Measurements from ENCODE around the gene HTR1A. TPM values are rescaled to one million over a fixed set of nuclear protein-coding genes. Genes with fewer than 3 reads are reported as not detected.
A peak's percentile ranks its signal among the peaks of the same experiment; 100 is the strongest.

Gene HTR1A
- not detected for polyA plus RNA-seq (ENCODE audit: insufficient read length in 4 of 4)

GRCh38 chr5:63962279-63962678 lies at the start of gene HTR1A:
TSS of gene HTR1A (minus strand) at chr5:63962445. CDS start at chr5:63961719, 726 bp downstream.
- no peak for DNase-seq (ENCODE audit: low read depth in 4 of 4, low spot score in 2 of 4)

- DNase-seq (ENCODE audit: low read depth in 4 of 4, low spot score in 2 of 4) = no peak
Observed at GRCh38 chr5:64003966-64004365, 41.7 kb upstream of the HTR1A start.

- no peak for DNase-seq (ENCODE audit: low read depth in 4 of 4, low spot score in 2 of 4)
Observed at GRCh38 chr5:64000096-64000495, 37.9 kb upstream of the HTR1A start.

- no peak for DNase-seq (ENCODE audit: low read depth in 4 of 4, low spot score in 2 of 4)
Observed at GRCh38 chr5:63987053-63987452, 24.8 kb upstream of the HTR1A start.

- no peak for DNase-seq (ENCODE audit: low read depth in 4 of 4, low spot score in 2 of 4)
Observed at GRCh38 chr5:63981864-63982263, 19.6 kb upstream of the HTR1A start.

- DNase-seq (ENCODE audit: low read depth in 4 of 4, low spot score in 2 of 4) = no peak
Observed at GRCh38 chr5:63963926-63964325, 1.7 kb upstream of the HTR1A start.

GRCh38 chr5:63963080-63963735 lies 963 bp upstream of the HTR1A start:
- peak; percentile 36 to 82 (median 54) for DNase-seq (ENCODE audit: low read depth in 4 of 4, low spot score in 2 of 4)

GRCh38 chr5:63961598-63962161 lies 565 bp downstream of the HTR1A start:
- peak in 1 of 4 donors; percentile 15 for DNase-seq (ENCODE audit: low read depth in 4 of 4, low spot score in 2 of 4)

- no peak for DNase-seq (ENCODE audit: low read depth in 4 of 4, low spot score in 2 of 4)
Observed at GRCh38 chr5:63961125-63961597, 1.1 kb downstream of the HTR1A start.

- DNase-seq (ENCODE audit: low read depth in 4 of 4, low spot score in 2 of 4) = no peak
Observed at GRCh38 chr5:63960646-63961045, 1.6 kb downstream of the HTR1A start.

GRCh38 chr5:63959177-63959982 lies 2.9 kb downstream of the HTR1A start:
- DNase-seq (ENCODE audit: low read depth in 4 of 4, low spot score in 2 of 4) = peak in 1 of 4 donors; percentile 10

GRCh38 chr5:63958654-63959053 lies 3.6 kb downstream of the HTR1A start:
- DNase-seq (ENCODE audit: low read depth in 4 of 4, low spot score in 2 of 4) = no peak

- no peak for DNase-seq (ENCODE audit: low read depth in 4 of 4, low spot score in 2 of 4)
Observed at GRCh38 chr5:63957617-63958016, 4.6 kb downstream of the HTR1A start.

- DNase-seq (ENCODE audit: low read depth in 4 of 4, low spot score in 2 of 4) = no peak
Observed at GRCh38 chr5:63953217-63953616, 9.0 kb downstream of the HTR1A start.

- DNase-seq (ENCODE audit: low read depth in 4 of 4, low spot score in 2 of 4) = no peak
Observed at GRCh38 chr5:63935103-63935502, 27.1 kb downstream of the HTR1A start.

GRCh38 chr5:63931836-63932235 lies 30.4 kb downstream of the HTR1A start:
- no peak for DNase-seq (ENCODE audit: low read depth in 4 of 4, low spot score in 2 of 4)

GRCh38 chr5:63928451-63928850 lies 33.8 kb downstream of the HTR1A start:
- no peak for DNase-seq (ENCODE audit: low read depth in 4 of 4, low spot score in 2 of 4)

- DNase-seq (ENCODE audit: low read depth in 4 of 4, low spot score in 2 of 4) = no peak
Observed at GRCh38 chr5:63923914-63924313, 38.3 kb downstream of the HTR1A start.

- no peak for DNase-seq (ENCODE audit: low read depth in 4 of 4, low spot score in 2 of 4)
Observed at GRCh38 chr5:63919763-63920478, 42.3 kb downstream of the HTR1A start.

- no peak for DNase-seq (ENCODE audit: low read depth in 4 of 4, low spot score in 2 of 4)
Observed at GRCh38 chr5:63916786-63917185, 45.5 kb downstream of the HTR1A start.

- no peak for DNase-seq (ENCODE audit: low read depth in 4 of 4, low spot score in 2 of 4)
Observed at GRCh38 chr5:63911871-63912270, 50.4 kb downstream of the HTR1A start.

Measured in left renal cortex interstitium (tissue), 4 donors.